Measurements from ENCODE around the gene TAS2R43.
"Not testable (repeated sequence)": the region's sequence is repeated elsewhere in the genome, so short reads cannot be mapped to it uniquely, and the experiment has no call there.

TAS2R43 gene

GRCh38 chr12:11059041-11059440 lies 33.1 kb downstream of the TAS2R43 start:
- no peak for DNase-seq

- DNase-seq, result no peak
These were observed 36.8 kb downstream of the TAS2R43 start for GRCh38 chr12:11055306-11055705.

- not testable (repeated sequence) for DNase-seq
These were observed 42.1 kb downstream of the TAS2R43 start for GRCh38 chr12:11049806-11050531.

GRCh38 chr12:11041366-11041765 lies 50.7 kb downstream of the TAS2R43 start:
- not testable (repeated sequence) for DNase-seq

All from fibroblast of skin of abdomen (primary cell).